Measurements from ENCODE around the gene CYREN. TPM values are rescaled to one million over a fixed set of nuclear protein-coding genes. Genes with fewer than 3 reads are reported as not detected.

Gene CYREN
- polyA plus RNA-seq, 1 donor (not counting 4 experiments of a cell fraction or from before 2014, with no cell fraction given): 41.7 TPM

DNA sequence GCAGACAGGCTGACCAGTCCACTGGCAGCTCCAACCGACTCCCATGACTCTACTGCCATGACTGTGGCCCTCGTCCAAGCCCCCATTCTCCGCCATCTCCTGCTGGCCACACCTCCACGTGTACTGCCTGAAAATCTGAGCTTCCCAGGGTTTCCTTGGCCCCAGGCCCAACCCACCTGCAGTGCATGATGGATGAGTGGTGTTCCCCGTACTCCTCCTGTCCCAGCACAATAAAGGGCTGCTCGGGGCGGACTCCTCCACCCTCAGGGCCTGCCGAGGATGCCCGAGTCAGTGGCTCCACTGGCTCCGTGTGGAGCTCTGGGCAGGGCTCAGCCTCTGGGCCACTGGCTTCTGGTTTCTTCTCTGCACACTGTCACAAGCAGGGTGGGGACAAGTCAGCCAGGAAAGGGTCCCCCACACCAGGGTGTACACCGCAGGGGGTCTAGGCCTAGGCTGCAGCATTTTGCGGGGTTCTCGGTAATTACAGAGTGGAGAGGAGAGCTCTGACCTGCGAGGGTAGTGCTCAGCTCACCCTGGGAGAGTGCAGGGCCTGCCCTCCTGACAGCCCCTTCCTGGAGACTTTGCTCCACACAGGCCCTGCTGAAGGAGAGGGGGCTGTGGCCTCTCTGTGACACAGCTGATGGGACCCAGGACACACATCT, 25.6 kb upstream of the CYREN start:
- Histone ChIP-seq H2AFZ (ENCODE audit: control insufficient read depth, low read length) (no peak overlapping the region), H3K27me3 (ENCODE audit: control insufficient read depth, extremely low read depth, insufficient read depth, low read length) (no peaks in the 10 kb centered on the region), H3K9me1 (ENCODE audit: control insufficient read depth, extremely low read depth, insufficient read depth, low read length) (peaks cover 2% of the 10 kb centered on the region), H3K36me3 (ENCODE audit: control insufficient read depth in 2 of 2, extremely low read depth in 1 of 2, insufficient read depth in 2 of 2, low read length in 2 of 2) (peaks cover 31 to 39% of the 10 kb centered on the region in 2 experiments), H4K20me1 (ENCODE audit: control insufficient read depth, extremely low read depth, insufficient read depth, low read length) (no peaks in the 10 kb centered on the region), H3K79me2 (ENCODE audit: control insufficient read depth, insufficient read depth, low read length) (peaks cover 5% of the 10 kb centered on the region), H3K27ac (ENCODE audit: control insufficient read depth, insufficient read depth, low read length) (no peak overlapping the region), H3K9ac (ENCODE audit: control insufficient read depth, extremely low read depth, insufficient read depth, low read length) (no peak overlapping the region), H3K4me3 (ENCODE audit: control insufficient read depth in 2 of 3, extremely low read depth in 1 of 3, insufficient read depth in 2 of 3, low read depth in 1 of 3, low read length in 3 of 3) (no peak overlapping the region), H3K4me2 (ENCODE audit: control insufficient read depth, extremely low read depth, insufficient read depth, low read depth, low read length) (no peak overlapping the region), H3K4me1 (ENCODE audit: control insufficient read depth, extremely low read depth, insufficient read depth, low read length) (peaks cover 26% of the 10 kb centered on the region), H3K9me3 (ENCODE audit: control insufficient read depth, low read depth, low read length) (no peaks in the 10 kb centered on the region)
- FAIRE-seq: no peak
- TF ChIP-seq, protein P1, sequence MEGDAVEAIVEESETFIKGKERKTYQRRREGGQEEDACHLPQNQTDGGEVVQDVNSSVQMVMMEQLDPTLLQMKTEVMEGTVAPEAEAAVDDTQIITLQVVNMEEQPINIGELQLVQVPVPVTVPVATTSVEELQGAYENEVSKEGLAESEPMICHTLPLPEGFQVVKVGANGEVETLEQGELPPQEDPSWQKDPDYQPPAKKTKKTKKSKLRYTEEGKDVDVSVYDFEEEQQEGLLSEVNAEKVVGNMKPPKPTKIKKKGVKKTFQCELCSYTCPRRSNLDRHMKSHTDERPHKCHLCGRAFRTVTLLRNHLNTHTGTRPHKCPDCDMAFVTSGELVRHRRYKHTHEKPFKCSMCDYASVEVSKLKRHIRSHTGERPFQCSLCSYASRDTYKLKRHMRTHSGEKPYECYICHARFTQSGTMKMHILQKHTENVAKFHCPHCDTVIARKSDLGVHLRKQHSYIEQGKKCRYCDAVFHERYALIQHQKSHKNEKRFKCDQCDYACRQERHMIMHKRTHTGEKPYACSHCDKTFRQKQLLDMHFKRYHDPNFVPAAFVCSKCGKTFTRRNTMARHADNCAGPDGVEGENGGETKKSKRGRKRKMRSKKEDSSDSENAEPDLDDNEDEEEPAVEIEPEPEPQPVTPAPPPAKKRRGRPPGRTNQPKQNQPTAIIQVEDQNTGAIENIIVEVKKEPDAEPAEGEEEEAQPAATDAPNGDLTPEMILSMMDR (optimal IDR thresholded peaks at IDR 0.05 in 1 of 3, IDR thresholded peaks at IDR 0.05 in 1 of 3, conservative IDR thresholded peaks at IDR 0.05 in 1 of 3; ENCODE audit: extremely low read depth in 1 of 3, insufficient read depth in 2 of 3, low read length in 3 of 3): no peak
- TF ChIP-seq EZH2 (IDR thresholded peaks at IDR 0.05; ENCODE audit: low read length): no peak
- DNase-seq (ENCODE audit: low read depth, low spot score): no peak
- dilution Hi-C loops (cut with MboI; ENCODE audit: extremely low pct_ligation_motif_present, low sequenced_read_pairs): no loop called here

DNA sequence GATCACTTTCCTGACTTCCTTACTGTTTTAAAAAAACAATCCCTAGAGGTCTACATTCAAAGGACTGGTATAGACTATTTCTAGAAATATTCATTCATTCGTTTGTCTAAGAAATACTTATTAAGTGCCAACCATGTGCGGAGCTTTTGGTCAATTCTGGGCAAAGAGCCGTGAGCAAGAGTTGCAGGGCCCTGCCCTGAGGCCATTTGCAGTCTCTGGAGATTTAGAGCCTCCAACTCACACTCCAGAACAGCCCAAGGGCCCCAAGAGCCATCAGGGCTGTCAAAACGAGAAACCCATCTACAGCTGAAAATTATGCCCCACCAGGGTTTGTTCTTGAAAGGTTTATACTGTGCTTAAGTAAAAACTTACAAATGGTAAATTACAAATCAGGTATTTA, 24.6 kb upstream of the CYREN start:
- DNase-seq (ENCODE audit: low read depth, low spot score) (no peak), FAIRE-seq (no peak)
- Histone ChIP-seq H2AFZ (ENCODE audit: control insufficient read depth, low read length) (no peak overlapping the region), H3K9me1 (ENCODE audit: control insufficient read depth, extremely low read depth, insufficient read depth, low read length) (peaks cover 2% of the 10 kb centered on the region), H3K9me3 (ENCODE audit: control insufficient read depth, low read depth, low read length) (no peaks in the 10 kb centered on the region), H3K79me2 (ENCODE audit: control insufficient read depth, insufficient read depth, low read length) (peaks cover 3% of the 10 kb centered on the region), H3K36me3 (ENCODE audit: control insufficient read depth in 2 of 2, extremely low read depth in 1 of 2, insufficient read depth in 2 of 2, low read length in 2 of 2) (peaks cover 31 to 39% of the 10 kb centered on the region in 2 experiments), H3K27ac (ENCODE audit: control insufficient read depth, insufficient read depth, low read length) (no peak overlapping the region), H3K27me3 (ENCODE audit: control insufficient read depth, extremely low read depth, insufficient read depth, low read length) (no peaks in the 10 kb centered on the region), H3K4me3 (ENCODE audit: control insufficient read depth in 2 of 3, extremely low read depth in 1 of 3, insufficient read depth in 2 of 3, low read depth in 1 of 3, low read length in 3 of 3) (no peak overlapping the region), H3K9ac (ENCODE audit: control insufficient read depth, extremely low read depth, insufficient read depth, low read length) (no peak overlapping the region), H3K4me1 (ENCODE audit: control insufficient read depth, extremely low read depth, insufficient read depth, low read length) (peaks cover 27% of the 10 kb centered on the region), H3K4me2 (ENCODE audit: control insufficient read depth, extremely low read depth, insufficient read depth, low read depth, low read length) (no peak overlapping the region), H4K20me1 (ENCODE audit: control insufficient read depth, extremely low read depth, insufficient read depth, low read length) (no peaks in the 10 kb centered on the region)
- dilution Hi-C loops (cut with MboI; ENCODE audit: extremely low pct_ligation_motif_present, low sequenced_read_pairs): no loop called here
- no peak for TF ChIP-seq EZH2 (IDR thresholded peaks at IDR 0.05; ENCODE audit: low read length)
- TF ChIP-seq, protein P1 (optimal IDR thresholded peaks at IDR 0.05 in 1 of 3, IDR thresholded peaks at IDR 0.05 in 1 of 3, conservative IDR thresholded peaks at IDR 0.05 in 1 of 3; ENCODE audit: extremely low read depth in 1 of 3, insufficient read depth in 2 of 3, low read length in 3 of 3): no peak
